NCI-H1930 (cell line): ENCODE results near the gene LRRC25.

Source experiments
- DNase-seq, 2 experiments: peaks; one replicate each; lab custom pipeline; 2025; lab: John Stamatoyannopoulos, UW

The LRRC25 gene

DNA sequence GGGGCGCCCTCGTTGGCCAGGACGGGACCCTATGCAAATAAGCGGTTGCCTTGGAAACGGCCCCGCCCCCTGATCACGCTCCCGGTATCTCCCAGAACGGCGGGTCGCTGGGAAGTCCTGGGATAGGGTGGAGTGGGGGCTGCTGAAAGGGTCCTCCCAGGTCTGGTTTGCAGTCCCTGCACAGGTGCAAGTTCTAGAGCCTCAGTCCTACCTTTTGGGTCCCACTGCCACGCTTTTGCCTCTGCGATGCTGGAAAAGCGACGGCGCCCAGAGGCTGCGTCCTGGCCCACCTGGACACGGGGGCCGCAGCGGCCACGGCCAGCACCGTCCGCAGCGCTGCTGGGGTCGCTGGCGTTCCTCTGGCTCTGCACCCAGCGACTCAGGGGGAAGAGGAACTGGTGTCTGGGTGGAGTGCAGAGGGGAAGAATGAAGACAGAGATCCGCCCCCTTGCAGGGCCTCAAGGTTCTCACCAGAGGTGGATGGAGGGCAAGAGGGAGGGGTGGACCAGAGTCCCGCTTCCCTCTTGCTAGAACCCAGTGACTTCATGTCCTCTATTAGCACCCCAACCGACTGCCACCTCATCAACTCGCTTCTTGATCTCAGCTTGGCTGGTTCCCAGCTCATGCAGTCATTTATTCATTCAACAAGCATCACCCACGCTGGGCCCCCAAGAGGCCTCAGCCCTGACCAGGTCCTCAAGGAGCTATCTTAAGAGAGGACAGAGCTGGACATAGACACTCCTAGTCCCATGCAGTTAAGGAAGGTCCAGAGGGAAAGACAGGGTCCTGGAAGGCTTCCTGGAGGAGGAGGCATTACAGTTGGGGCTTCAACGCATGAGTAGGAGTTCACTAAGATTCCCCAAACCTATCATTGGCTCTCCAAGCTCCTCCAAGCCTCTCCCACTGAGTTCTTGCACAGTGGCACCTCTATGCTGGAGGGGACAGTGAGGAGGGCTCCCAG lies at the start of gene LRRC25:
Gene LRRC25, minus strand, starts transcription at position 381 of the 961 bp plus-strand sequence. CDS start 659 bp downstream, outside the sequence.
- DNase-seq: no peak

DNA sequence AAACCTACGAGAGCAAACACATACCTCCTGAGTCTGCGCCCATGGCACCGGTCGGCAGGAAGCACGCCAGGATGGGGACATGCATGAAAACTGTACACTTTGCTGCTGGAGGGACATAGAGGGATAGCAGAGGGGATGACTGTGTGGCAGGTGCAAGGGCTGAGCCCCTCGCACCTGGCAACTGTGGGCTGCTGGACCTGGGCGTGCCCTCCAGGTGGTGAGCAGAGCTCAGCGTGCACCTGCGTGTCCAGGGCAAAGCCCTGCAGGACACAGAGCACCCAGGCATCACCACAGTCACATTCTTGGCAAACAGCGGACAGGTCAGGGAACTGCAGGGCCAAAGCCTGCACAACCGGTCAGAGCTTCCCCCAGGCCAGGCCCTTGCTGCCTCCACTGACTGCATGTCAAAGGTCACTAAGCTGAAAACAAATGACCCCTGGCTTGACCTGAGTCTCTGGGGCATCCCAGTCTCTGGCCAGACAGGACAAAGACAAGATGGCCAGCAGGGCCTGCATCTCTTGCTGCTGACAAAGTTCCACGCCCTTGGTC lies 49.5 kb upstream of the LRRC25 start:
- DNase-seq: no peak

DNA sequence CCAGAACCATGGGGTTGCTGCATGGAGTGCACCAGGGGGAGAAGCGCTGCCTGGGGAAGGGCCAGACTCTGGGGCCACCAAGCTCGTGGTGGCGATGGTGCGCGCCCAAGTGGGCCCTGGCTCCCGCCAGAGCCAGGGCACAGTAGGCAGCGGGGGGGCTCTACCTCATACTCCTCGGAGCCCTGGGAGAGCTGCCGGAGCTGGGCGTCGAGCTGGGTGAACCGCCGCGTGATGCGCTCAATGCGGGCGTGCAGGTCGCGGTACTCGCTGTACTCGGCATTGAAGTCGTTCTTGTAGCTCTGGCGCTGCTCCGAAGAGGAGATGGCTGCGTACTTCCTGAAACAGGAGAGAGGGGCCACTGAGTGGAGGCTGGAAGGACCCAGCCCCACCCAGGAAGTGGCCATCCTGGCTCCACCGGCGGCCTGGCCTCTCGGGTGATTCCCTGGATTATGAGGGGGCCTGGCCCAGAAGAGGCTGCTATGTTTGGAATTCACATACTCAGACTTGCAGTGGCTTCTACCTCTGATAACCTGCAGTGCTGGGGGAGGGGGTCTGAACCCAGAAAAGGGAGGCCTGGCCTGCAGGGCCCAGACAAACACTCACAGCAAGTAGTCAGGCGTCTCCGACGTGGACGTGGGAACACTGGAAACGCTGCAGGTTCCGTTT lies 48.9 kb upstream of the LRRC25 start:
- no peak for DNase-seq

DNA sequence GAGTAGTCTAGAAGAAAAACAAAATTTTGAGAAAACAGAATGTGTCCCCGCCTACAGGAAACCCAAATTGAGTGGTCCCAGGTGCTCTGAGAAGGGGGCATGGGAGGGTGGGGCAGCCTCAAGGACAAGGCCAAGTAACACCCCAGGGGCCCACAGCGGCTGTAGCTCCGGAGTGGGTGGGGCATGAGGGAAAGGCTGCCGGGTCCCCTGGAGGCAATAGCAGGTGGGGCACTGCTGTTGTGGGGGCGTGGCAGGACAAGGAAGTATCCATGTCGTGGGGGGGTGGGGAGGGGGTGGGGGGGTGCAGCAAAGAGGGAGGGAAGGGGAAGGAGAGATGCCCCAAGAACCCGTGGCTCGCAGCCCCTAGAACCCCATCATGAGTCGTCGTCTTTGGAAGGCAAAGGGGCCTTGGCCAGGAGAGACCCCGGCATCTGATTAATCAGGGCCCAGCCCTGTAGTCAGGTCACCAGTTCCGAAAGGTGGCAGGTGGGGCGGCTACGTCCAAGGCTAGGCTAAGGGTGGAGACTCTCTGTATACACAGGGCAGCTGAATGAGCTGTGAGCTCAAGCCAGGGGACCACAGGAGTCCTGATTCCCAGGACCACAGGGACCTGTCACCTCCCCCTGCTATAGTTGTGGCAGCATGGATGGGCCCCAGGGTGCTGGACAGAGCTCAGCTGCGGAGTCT lies 48.0 kb upstream of the LRRC25 start:
- DNase-seq: no peak

DNA sequence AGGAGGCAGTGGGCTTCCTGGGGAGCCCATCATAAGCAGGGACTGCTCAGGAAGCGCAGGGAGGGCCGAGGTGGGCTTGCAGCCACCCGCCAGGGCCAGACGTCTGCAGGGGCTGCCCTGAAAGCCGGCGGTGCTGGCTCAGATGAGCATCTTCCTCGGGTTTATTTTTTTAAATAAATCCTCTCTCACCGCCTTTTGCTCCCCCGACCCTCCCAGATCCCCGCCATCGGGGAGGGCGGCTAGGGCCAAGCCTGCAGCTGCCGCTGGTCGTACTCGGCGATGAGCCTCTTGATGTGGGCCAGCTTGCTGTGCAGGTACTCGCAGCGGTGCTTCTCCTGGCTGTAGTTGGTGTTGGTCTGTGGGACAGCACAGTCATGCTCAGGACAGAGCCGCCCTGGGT lies 47.1 kb upstream of the LRRC25 start:
- DNase-seq: no peak

DNA sequence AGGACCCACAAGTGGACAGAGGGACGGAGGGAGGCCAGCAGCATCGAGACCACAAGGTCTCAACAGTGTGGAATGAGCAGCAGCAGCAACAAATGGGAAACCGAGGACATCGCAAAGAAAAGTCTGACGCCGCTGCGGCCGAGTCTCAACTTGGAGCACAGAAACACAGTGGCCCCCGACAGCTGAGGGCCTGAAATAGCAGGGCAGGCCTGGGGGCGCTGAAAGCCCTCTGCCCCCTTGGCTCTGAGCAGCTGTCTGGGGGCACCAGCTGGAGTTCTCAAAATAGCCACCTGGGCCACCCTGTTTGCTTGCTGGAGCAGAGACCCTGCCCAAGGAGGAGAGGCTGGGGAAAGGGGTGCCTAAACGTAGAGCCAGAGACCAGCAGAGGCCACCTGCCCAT lies 46.4 kb upstream of the LRRC25 start:
- no peak for DNase-seq

DNA sequence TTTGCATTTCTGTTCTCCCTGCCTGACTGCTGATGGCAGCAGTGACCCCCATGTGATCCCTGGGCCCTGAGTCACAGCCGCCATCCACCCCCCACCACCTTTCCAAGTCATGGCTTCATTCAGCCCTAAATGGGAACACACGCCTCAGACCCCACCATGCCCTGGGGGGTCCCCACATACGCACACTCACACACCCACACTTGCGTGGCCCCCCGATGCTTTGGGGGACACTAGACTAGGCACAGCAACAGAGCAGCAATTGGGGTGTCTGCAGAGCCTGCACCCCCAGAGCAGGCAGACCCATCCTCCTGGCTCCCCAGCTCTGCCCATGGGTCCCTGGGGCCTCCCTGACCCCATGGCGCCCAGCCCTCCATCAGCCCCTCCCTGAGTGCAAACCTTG lies 46.0 kb upstream of the LRRC25 start:
- no peak for DNase-seq

DNA sequence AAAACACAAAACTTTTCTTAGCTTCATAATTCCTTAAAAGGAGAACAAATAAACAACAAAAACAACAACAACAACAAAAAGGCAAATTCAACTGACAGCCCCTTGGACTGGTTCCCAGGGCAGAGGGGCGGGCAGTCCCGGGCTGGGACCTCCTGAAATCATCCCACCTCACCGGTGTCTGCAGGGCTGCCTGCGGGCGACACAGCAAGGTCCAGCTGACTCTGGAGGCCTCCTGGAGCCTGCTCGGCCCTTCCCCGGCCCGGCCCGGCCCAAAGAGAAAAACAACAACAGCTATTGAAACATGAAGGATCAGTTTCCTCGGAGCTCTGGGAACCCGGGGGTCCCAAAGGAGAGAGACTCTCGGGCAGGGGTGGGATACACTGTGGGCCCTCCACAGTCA lies 45.5 kb upstream of the LRRC25 start:
- no peak for DNase-seq

DNA sequence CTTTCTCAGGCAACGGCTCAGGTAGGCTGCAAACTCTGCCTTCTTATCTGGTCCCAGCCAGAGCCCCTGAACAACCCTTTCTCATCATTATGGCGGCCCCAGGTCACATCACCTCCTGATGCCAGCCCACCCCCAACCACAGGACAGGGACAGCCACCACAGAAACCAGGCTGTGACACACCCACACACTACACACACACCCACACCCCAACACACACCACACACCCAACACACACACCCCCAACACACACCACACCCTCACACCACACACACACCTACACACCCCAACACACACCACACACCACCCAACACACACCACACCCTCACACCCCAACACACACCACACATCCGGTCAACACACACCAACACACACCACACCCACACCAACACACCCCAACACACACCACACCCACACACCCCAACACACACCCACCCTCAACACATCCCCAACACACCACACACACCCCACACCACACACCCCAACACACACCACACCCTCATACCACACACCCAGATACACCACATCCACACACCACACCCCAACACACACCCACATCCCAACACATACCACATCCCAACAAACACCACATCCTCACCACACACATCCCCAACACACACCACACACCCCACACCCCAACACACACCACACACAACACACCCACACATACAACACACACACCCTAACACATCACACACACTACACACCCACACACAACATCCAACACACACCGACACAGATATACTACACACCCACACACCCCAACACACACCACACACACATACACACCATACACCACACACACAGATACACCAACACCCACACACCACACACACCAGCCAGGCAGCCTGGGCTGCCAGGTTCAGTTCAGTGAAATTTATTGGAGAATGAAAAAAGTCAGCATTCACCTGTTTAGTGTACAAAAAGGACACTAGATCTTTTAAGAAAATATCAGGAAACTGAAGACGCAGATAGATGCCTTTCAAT lies 44.7 kb upstream of the LRRC25 start:
- DNase-seq: no peak

DNA sequence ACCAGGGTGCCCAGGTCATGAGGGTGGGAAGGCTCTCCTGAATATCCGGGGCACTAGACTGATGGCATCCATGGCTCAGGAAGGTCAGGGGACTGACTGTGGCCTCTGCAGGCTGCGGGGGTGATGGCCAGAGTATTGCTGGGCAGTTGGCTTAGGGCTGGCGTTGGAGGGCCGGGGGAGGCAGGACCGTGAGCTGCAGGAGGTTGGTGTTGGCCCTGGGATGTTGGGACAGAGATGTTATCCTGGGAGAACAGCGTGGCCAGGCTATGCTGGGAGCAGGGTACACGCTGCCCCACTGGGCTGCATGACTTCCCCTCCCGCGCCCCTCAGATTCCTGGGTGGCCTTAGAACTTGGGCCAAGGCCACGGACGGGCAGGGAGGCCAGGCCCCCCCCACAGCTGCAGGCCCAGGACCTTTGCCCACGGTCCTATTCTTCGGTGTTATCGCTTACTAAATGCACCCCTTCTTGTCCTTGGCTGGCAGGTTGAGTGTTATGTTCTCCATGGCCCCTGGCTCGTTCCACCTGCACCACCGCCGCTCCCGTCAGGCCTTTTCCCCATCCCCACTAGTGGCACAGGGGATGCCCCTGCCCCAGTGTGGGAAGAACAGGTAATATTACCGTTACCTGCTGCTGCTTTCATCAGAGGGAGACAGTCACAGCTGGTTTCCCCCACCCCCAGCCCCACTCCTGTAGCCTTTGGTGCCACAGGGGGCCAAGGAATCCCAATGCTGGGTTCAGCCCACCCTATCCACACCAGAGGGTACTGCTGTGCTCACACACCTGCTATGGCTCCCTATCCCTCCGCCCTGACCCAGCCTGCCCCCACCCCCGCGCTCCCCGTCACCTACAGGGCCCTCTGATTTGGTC lies 43.7 kb upstream of the LRRC25 start:
- no peak for DNase-seq

DNA sequence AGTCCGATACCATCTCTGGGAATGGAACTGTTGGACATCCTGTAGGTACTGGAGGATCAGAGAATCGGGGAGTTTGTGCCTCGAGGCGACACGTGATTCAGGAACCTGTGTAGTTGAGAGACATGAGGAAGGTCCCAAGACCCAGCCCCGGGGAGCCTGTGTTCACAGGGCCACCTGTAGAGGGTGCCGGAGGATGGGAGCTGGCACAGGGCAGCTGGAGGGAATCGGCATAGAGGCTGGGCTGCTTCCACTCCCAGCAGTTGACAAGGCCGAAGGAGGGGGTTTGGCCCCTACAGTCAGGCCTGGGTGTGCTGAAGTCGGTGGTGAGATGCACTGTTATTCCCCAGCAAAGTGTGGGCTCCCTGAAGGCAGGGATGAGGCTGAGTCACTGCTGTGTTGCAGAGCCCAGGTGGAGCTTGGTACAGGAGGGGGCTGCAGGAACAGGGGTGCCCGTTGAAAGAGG lies 43.0 kb upstream of the LRRC25 start:
- DNase-seq: no peak

DNA sequence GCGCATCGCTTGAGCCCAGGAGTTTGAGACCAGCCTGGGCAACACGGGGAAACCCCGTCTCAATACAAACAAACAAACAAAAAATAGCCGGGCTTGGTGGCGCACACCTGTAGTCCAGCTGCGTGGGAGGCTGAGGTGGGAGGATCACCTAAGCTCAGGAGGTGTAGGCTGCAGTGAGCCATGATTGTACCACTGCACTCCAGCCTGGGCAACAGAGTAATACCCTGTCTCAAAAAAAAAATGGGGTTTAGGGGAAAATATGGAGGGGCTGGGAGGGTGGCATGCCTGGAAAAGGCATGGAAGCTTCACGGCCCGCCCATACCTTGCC lies 42.5 kb upstream of the LRRC25 start:
- no peak for DNase-seq

DNA sequence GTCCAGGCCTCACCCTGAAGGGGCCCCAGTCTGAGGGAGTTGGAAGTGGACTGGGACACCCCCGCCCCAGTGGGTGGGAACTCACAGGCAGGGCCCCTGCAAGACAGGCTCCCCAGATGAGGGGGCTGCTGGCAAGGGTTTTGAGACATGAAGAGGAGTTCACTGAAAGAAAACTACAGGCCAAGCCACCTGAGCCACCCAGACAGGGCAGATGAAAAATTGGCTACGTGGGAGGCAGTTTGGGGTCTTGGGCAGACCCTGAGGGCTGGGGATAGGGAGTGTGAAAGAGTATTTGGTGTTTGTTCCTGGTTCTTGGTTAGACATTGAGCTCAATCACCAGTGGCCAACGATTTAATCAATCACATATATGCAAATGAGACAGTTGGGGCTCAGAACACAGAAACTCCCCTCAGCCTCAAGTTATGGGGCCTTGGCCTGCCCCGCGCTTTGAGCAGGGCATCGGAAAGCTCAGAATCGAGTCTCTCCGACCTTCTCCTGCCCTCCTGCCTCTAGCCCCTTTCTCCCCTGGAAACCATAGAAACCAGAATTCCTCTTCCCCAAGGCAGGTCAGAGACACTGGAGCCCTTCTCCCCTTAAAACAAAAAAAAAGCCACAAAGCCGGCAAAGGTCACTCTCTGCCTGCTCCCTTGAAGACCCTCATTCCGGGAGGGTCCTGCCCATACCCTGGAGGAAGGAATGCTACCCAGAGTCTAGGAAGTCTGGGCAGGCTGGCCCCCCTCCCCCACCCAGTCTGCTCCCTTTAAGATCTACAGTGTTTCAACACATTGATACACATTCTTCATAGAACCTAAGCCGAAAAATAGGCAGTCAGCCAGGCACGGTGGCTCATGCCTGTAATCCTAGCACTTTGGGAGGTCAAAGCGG lies 41.8 kb upstream of the LRRC25 start:
- DNase-seq: no peak

DNA sequence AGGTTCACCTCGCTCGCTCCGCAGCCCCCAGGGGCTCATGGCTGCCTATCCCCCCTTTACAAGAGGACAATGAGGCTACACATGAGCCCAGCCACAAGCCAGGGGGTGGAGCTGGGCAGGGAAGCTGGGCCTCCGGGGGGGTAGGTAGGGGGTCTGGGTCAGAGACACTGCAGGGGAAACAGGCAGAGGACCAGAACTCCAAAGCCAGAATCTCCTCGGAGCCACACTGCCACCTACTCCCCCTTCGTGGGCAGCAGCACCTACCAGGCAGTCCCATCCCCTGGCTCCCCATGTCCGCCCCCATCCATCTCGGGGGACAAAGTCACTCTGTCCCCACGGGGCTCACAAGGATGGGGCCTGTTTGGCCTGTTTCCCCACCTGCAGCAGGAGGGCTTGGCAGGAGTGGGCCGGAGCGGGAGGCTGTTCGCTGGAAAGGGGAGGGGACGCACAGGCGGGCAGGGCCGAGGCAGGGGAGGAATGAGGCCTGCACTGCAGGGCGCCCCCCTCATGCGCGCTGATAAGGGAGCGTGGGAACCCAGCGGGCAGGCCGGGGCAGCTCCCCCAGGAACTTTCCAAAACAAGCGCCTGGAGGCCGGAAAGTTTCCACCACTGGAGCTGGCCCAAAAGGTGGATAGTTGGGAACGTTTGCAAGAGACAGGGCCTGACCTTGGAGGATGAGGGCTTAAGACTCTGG lies 41.1 kb upstream of the LRRC25 start:
- no peak for DNase-seq

DNA sequence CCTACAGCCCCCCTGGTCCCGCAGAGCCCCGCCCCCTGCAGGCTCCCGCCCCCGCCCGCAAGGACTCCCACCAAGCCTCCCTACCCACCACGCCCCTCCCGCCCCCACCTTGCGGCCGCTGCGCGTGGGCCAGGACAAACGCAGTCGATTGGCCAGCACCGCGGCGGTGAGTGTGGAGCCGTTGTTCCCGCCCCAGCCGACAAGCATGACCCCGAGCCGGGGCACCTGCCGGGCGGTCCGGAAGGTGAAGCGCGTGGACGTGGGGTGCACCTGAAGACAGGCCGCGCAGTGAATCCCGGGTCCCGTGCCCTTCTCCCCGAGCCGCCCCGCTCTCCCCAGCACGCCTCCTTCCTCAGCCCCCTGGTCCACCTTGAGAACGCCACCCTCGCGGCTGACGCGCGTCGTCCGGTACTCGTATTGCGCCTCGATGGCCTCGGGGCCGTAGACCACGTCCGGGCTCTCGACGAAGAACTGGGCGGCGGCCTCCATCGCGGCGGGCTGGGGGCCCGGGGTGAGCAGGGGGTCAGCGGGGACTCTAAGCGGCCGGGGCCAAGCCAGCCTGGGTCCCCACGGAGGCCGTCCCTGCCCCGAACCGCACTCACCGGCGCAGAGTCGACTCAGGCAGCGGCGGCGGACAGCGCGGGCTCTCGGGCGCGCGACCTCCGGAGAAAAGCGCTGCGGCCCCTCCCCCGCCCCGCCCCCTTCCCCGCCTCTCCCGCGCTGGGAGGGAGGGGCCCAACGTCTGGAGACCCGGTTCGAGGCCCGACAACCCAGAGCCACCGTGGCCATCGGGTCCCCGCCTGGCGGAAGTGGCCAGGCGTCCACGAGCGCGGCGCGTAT lies 40.3 kb upstream of the LRRC25 start, which contains the start of gene ISYNA1:
Gene ISYNA1, minus strand, starts transcription at position 643 of the 840 bp plus-strand sequence. Its CDS starts 154 bp downstream, at position 489.
- peak in 1 of 2 experiments; percentile 24 for DNase-seq

DNA sequence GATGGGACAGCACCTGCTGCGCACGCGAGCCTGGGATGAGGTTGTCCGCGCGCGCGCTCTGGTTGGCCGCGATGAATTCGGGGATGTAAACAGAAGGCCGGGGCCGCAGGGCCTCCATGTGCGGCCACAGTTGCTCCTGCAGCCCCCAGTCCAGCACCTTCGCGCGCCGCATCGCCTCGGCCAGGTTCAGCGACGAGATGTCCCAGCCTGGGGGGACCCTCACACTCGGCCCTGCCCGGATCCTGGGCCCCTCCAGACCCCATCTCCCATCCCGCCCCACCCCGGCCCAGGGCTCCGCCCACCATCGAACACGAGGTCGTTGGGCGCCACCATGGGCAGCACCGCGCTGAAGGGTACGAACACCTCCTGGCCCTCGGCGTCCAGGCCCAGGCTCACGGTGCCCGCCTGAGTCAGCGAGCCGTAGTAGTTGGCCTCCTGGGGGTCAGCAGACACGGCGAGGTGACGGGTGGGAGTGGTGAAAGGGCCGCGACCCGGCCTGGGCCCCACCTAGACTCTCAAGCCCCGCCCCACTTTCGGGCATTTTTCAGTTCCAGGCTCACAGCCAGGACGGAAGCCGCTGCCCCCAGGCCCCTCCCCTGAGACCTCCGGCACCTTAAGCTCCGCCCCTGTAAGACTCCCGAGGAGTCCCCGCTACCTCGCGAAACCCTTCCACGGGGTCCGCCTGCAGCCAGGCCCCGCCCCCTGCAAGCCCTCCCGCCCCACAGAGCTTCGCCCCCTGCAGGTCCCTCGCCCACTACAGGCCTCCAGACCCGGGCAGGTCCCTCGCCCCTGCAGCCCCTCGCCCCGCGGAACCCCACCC lies 39.5 kb upstream of the LRRC25 start:
- peak; percentile 63 to 67 for DNase-seq
